Measurements from ENCODE around the gene MAN1A1. TPM values are rescaled to one million over a fixed set of nuclear protein-coding genes. Genes with fewer than 3 reads are reported as not detected.

Gene MAN1A1
- total and polyA plus RNA-seq, 2 donors, result 14.7 to 23.6 TPM

DNA sequence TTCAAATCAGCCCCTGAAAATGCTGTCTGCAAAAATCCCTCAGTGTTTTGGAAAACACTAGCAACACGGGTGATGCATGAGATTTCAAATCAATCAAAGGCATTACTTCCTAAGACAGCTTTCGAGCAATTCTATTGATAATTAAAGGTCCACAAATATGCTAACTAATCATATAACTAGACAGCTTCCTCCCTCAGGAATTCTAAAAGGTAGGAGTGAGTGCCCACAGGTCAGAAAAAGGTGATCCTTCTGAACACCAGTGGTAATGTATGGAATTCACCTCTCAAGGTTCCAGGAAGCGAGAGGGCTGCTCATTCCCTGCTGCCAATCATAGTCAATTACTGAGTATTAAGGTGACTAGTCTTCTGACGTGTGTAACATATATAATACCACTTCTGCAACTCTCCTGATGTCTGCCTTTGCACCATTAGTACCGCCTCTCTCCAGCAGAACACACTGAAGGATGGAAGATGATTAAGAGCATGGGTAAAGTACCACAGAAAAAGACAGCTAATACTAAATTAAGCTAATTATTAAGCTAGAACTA, 16.4 kb downstream of the MAN1A1 start:
- Histone ChIP-seq H3K9me3 (ENCODE audit: control insufficient read depth in 2 of 2, insufficient read depth in 1 of 2, low read length in 1 of 2) (no peaks in the 10 kb centered on the region), H3K27ac (ENCODE audit: low read depth in 1 of 2, low read length in 1 of 2) (no peak overlapping the region), H3K27me3 (ENCODE audit: control insufficient read depth in 2 of 2, insufficient read depth in 1 of 2, low read length in 1 of 2) (no peaks in the 10 kb centered on the region), H3K36me3 (ENCODE audit: control insufficient read depth in 2 of 2, insufficient read depth in 2 of 2, low read length in 1 of 2) (no peaks in the 10 kb centered on the region), H3K4me1 (ENCODE audit: control insufficient read depth in 2 of 2, insufficient read depth in 2 of 2, low read length in 2 of 2) (peaks cover 2 to 11% of the 10 kb centered on the region in 2 donors), H3K4me3 (ENCODE audit: low read length in 2 of 2) (no peak overlapping the region)
- no peak for DNase-seq (ENCODE audit: low read depth in 6 of 9, low spot score in 9 of 9)
- 98% methylated on average over 5 of the region's 5 CpGs for WGBS

GRCh38 chr6:119331663-119332286, 17.8 kb downstream of the MAN1A1 start:
- peaks cover 2 to 16% of the 10 kb centered on the region in 2 donors for H3K4me1 ChIP-seq (ENCODE audit: control insufficient read depth in 2 of 2, insufficient read depth in 2 of 2, low read length in 2 of 2)
- H3K9me3 ChIP-seq (ENCODE audit: control insufficient read depth in 2 of 2, insufficient read depth in 1 of 2, low read length in 1 of 2), result no peaks in the 10 kb centered on the region
- no peak overlapping the region for H3K27ac ChIP-seq (ENCODE audit: low read depth in 1 of 2, low read length in 1 of 2)
- H3K27me3 ChIP-seq (ENCODE audit: control insufficient read depth in 2 of 2, insufficient read depth in 1 of 2, low read length in 1 of 2), result no peaks in the 10 kb centered on the region
- no peak overlapping the region for H3K4me3 ChIP-seq (ENCODE audit: low read length in 2 of 2)
- no peaks in the 10 kb centered on the region for H3K36me3 ChIP-seq (ENCODE audit: control insufficient read depth in 2 of 2, insufficient read depth in 2 of 2, low read length in 1 of 2)
- peak in 1 of 9 donors; percentile 21 for DNase-seq (ENCODE audit: low read depth in 6 of 9, low spot score in 9 of 9)
- 32% methylated on average over 2 of the region's 2 CpGs for WGBS

- H3K4me1 ChIP-seq (ENCODE audit: control insufficient read depth in 2 of 2, insufficient read depth in 2 of 2, low read length in 2 of 2), result peaks cover 2 to 16% of the 10 kb centered on the region in 2 donors
- H3K36me3 ChIP-seq (ENCODE audit: control insufficient read depth in 2 of 2, insufficient read depth in 2 of 2, low read length in 1 of 2), result no peaks in the 10 kb centered on the region
- no peaks in the 10 kb centered on the region for H3K27me3 ChIP-seq (ENCODE audit: control insufficient read depth in 2 of 2, insufficient read depth in 1 of 2, low read length in 1 of 2)
- WGBS, result 87% methylated on average over 4 of the region's 4 CpGs
- no peaks in the 10 kb centered on the region for H3K9me3 ChIP-seq (ENCODE audit: control insufficient read depth in 2 of 2, insufficient read depth in 1 of 2, low read length in 1 of 2)
- no peak overlapping the region for H3K4me3 ChIP-seq (ENCODE audit: low read length in 2 of 2)
- no peak overlapping the region for H3K27ac ChIP-seq (ENCODE audit: low read depth in 1 of 2, low read length in 1 of 2)
- no peak for DNase-seq (ENCODE audit: low read depth in 6 of 9, low spot score in 9 of 9)
Observed at GRCh38 chr6:119330520-119331113, 18.9 kb downstream of the MAN1A1 start.

DNA sequence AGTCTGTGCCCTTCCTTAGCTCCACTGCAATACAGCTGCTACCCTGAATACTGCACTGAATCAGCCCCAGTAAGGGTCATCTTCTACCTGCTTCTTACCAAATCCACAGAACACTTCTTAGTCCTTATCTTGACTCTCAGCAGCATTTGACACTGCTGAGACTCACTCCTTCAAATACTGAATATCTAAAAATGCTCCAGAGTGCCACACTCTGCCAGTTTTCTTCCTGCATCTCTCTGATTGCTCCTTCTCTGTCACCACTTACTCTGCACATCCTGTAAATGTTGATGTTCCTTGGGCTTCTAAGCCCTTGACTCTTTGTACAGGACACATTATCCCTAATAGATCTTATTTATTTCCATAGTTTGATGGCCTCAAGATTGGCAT, 19.8 kb downstream of the MAN1A1 start:
- Histone ChIP-seq H3K4me1 (ENCODE audit: control insufficient read depth in 2 of 2, insufficient read depth in 2 of 2, low read length in 2 of 2) (peaks cover 2 to 16% of the 10 kb centered on the region in 2 donors), H3K27ac (ENCODE audit: low read depth in 1 of 2, low read length in 1 of 2) (no peak overlapping the region), H3K4me3 (ENCODE audit: low read length in 2 of 2) (no peak overlapping the region), H3K36me3 (ENCODE audit: control insufficient read depth in 2 of 2, insufficient read depth in 2 of 2, low read length in 1 of 2) (no peaks in the 10 kb centered on the region), H3K9me3 (ENCODE audit: control insufficient read depth in 2 of 2, insufficient read depth in 1 of 2, low read length in 1 of 2) (no peaks in the 10 kb centered on the region), H3K27me3 (ENCODE audit: control insufficient read depth in 2 of 2, insufficient read depth in 1 of 2, low read length in 1 of 2) (no peaks in the 10 kb centered on the region)
- no peak for DNase-seq (ENCODE audit: low read depth in 6 of 9, low spot score in 9 of 9)

GRCh38 chr6:119328892-119329793, 20.4 kb downstream of the MAN1A1 start:
- Histone ChIP-seq H3K36me3 (ENCODE audit: control insufficient read depth in 2 of 2, insufficient read depth in 2 of 2, low read length in 1 of 2) (no peaks in the 10 kb centered on the region), H3K27me3 (ENCODE audit: control insufficient read depth in 2 of 2, insufficient read depth in 1 of 2, low read length in 1 of 2) (no peaks in the 10 kb centered on the region), H3K4me3 (ENCODE audit: low read length in 2 of 2) (no peak overlapping the region), H3K27ac (ENCODE audit: low read depth in 1 of 2, low read length in 1 of 2) (no peak overlapping the region), H3K9me3 (ENCODE audit: control insufficient read depth in 2 of 2, insufficient read depth in 1 of 2, low read length in 1 of 2) (no peaks in the 10 kb centered on the region), H3K4me1 (ENCODE audit: control insufficient read depth in 2 of 2, insufficient read depth in 2 of 2, low read length in 2 of 2) (peaks cover 2 to 16% of the 10 kb centered on the region in 2 donors)
- no peak for DNase-seq (ENCODE audit: low read depth in 6 of 9, low spot score in 9 of 9)
- WGBS, result 96% methylated on average over 4 of the region's 4 CpGs

- no peak for DNase-seq (ENCODE audit: low read depth in 6 of 9, low spot score in 9 of 9)
- Histone ChIP-seq H3K27ac (ENCODE audit: low read depth in 1 of 2, low read length in 1 of 2) (no peak overlapping the region), H3K4me3 (ENCODE audit: low read length in 2 of 2) (no peak overlapping the region), H3K9me3 (ENCODE audit: control insufficient read depth in 2 of 2, insufficient read depth in 1 of 2, low read length in 1 of 2) (no peaks in the 10 kb centered on the region), H3K36me3 (ENCODE audit: control insufficient read depth in 2 of 2, insufficient read depth in 2 of 2, low read length in 1 of 2) (no peaks in the 10 kb centered on the region), H3K27me3 (ENCODE audit: control insufficient read depth in 2 of 2, insufficient read depth in 1 of 2, low read length in 1 of 2) (no peaks in the 10 kb centered on the region), H3K4me1 (ENCODE audit: control insufficient read depth in 2 of 2, insufficient read depth in 2 of 2, low read length in 2 of 2) (peaks cover 2 to 16% of the 10 kb centered on the region in 2 donors)
- WGBS, result 96% methylated on average over 2 of the region's 2 CpGs
Observed at GRCh38 chr6:119328254-119328653, 21.3 kb downstream of the MAN1A1 start.

DNA sequence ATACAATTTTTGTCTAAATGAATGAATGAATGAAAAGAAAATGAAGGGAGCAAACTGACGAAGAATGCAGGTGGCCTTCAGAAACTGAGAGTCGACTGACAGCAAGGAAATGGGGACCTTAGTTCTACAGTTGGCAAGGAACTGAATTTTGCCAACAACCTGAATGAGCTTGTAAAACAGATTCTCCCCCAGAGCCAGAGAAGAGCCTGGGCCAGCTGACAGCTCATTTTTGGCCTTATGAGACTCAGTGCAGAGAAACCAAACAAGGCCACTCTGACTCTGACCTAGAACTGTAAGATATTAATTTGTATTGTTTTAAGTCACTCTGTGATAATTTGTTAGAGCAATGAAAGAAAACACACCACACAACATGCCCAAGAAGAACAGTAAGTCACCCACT, 21.8 kb downstream of the MAN1A1 start:
- Histone ChIP-seq H3K4me3 (ENCODE audit: low read length in 2 of 2) (no peak overlapping the region), H3K27ac (ENCODE audit: low read depth in 1 of 2, low read length in 1 of 2) (no peak overlapping the region), H3K4me1 (ENCODE audit: control insufficient read depth in 2 of 2, insufficient read depth in 2 of 2, low read length in 2 of 2) (peaks cover 3 to 17% of the 10 kb centered on the region in 2 donors), H3K36me3 (ENCODE audit: control insufficient read depth in 2 of 2, insufficient read depth in 2 of 2, low read length in 1 of 2) (no peaks in the 10 kb centered on the region), H3K27me3 (ENCODE audit: control insufficient read depth in 2 of 2, insufficient read depth in 1 of 2, low read length in 1 of 2) (no peaks in the 10 kb centered on the region), H3K9me3 (ENCODE audit: control insufficient read depth in 2 of 2, insufficient read depth in 1 of 2, low read length in 1 of 2) (no peaks in the 10 kb centered on the region)
- DNase-seq (ENCODE audit: low read depth in 6 of 9, low spot score in 9 of 9), result peak in 1 of 9 donors; percentile 25
- WGBS, result 64% methylated on average over 2 of the region's 2 CpGs

DNA sequence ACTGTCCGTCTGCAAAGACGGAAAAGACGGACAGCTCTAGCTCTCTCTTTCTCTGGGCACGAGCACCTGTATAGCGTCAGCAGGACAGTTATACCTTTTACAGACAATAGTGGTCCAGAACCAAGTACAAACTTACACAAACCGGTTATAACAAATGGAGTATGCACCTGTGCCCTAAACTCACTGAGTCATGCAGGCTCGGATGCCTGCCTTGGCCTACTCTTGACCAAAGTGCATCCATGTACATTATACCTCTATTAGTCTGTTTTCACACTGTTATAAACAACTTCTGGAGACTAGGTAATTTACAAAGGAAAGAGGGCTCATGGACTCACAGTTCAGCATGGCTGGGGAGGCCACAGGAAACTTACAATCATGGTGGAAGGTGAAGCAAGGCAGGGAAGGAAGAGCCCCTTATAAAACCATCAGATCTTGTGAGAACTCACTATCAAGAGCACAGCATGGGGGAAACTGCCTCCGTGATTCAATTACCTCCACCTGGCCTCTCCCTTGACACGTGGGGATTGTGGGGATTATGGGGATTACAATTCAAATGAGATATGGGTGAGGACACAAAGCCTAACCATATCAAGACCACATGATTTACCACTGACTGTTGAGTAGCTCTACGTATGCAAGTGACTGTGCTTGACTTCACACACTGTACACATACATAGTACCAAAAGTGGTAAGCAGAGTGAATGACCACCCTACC, 23.1 kb downstream of the MAN1A1 start:
- Histone ChIP-seq H3K4me1 (ENCODE audit: control insufficient read depth in 2 of 2, insufficient read depth in 2 of 2, low read length in 2 of 2) (peaks cover 9 to 25% of the 10 kb centered on the region in 2 donors), H3K27me3 (ENCODE audit: control insufficient read depth in 2 of 2, insufficient read depth in 1 of 2, low read length in 1 of 2) (no peaks in the 10 kb centered on the region), H3K4me3 (ENCODE audit: low read length in 2 of 2) (no peak overlapping the region), H3K9me3 (ENCODE audit: control insufficient read depth in 2 of 2, insufficient read depth in 1 of 2, low read length in 1 of 2) (no peaks in the 10 kb centered on the region), H3K36me3 (ENCODE audit: control insufficient read depth in 2 of 2, insufficient read depth in 2 of 2, low read length in 1 of 2) (no peaks in the 10 kb centered on the region), H3K27ac (ENCODE audit: low read depth in 1 of 2, low read length in 1 of 2) (no peak overlapping the region)
- 98% methylated on average over 10 of the region's 10 CpGs for WGBS
- no peak for DNase-seq (ENCODE audit: low read depth in 6 of 9, low spot score in 9 of 9)

Measured in thymus (tissue), 11 donors.